ENCODE data around the gene F10. TPM values are rescaled to one million over a fixed set of nuclear protein-coding genes. Genes with fewer than 3 reads are reported as not detected.

F10 gene
- total and polyA plus RNA-seq, 2 donors (not counting 3 experiments of a cell fraction or from before 2014, with no cell fraction given), result 0.25 TPM; not detected in 1

DNA sequence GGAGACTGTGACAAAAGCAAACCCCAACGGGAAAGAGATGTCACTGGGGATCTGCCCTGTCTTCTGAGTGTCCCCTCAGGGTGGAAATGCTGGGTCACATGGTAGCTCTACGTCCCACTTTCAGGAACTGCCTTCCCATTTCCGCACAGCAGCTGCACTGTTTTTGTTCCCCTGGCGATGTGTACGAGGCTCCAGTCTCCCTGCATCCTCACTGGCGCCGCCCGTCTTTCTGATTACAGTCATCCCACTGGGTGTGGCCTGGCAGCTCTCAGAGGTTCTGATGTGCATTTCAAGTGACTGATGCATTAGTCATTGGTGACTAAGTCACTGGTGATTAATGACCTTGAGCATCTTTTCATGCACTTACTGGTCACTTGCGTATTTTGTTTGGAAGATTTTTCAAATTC lies 64.7 kb downstream of the F10 start:
- H3K27me3 ChIP-seq (ENCODE audit: control insufficient read depth in 2 of 2, insufficient read depth in 2 of 2, low read length in 2 of 2), result no peaks in the 10 kb centered on the region
- no peaks in the 10 kb centered on the region for H3K9me1 ChIP-seq (replicated peaks; ENCODE audit: control insufficient read depth, extremely low read depth, insufficient read depth, low read length)
- no peaks in the 10 kb centered on the region for H4K20me1 ChIP-seq (replicated peaks; ENCODE audit: control insufficient read depth, extremely low read depth, insufficient read depth, low read length)
- H3K27ac ChIP-seq (ENCODE audit: insufficient read depth, low read depth, low read length), result peak overlapping the region; percentile 89
- peaks cover 19% of the 10 kb centered on the region for H3K79me2 ChIP-seq (ENCODE audit: control insufficient read depth, insufficient read depth, low read length)
- no peak overlapping the region for H2AFZ ChIP-seq (ENCODE audit: low read depth, low read length)
- dilution Hi-C loops (cut with MboI; ENCODE audit: extremely low pct_ligation_motif_present, low sequenced_read_pairs) (no loop called here), intact Hi-C loops (cut with micrococcal nuclease) (loop anchor here (1.0 kb wide), 4 partner anchors 9 to 34 kb away; partner anchors contain the start of gene CUL4A)
- H3K9ac ChIP-seq (replicated peaks; ENCODE audit: extremely low read depth, insufficient read depth, low read length), result peak overlapping the region; percentile 67
- H3K4me2 ChIP-seq (ENCODE audit: insufficient read depth, low read length), result peak overlapping the region; percentile 60
- H3K9me3 ChIP-seq (replicated peaks; ENCODE audit: control insufficient read depth, insufficient read depth, low read length), result no peaks in the 10 kb centered on the region
- ChIA-PET CTCF (interaction anchor here (1.0 to 1.4 kb wide), 5 partner anchors 9 to 244 kb away, joined by 3 to 8 read pairs (median 4); partner anchors contain the start of gene CUL4A), POLR2A (interaction anchor here (1.7 kb wide), 1 partner anchor 21 kb away, joined by 6 read pairs; the partner anchor contains the start of genes CUL4A and PCID2)
- BruUV-seq (replicated peaks), result no TSS peak
- peaks cover 49% of the 10 kb centered on the region for H3K4me1 ChIP-seq (ENCODE audit: control insufficient read depth, extremely low read depth, insufficient read depth, low read length)
- FAIRE-seq (peak; percentile 97), DNase-seq (ENCODE audit: low read depth, low spot score) (peak; percentile 96)
- H3K4me3 ChIP-seq (replicated peaks in 1 of 3; ENCODE audit: insufficient read depth in 1 of 3, low read depth in 1 of 3, low read length in 3 of 3), result peak overlapping the region in 1 of 3 experiments; percentile 29
- H3K36me3 ChIP-seq (ENCODE audit: control insufficient read depth in 2 of 2, extremely low read depth in 1 of 2, insufficient read depth in 2 of 2, low read length in 2 of 2), result peaks cover 5 to 13% of the 10 kb centered on the region in 2 experiments
- TF ChIP-seq JUN (IDR thresholded peaks at IDR 0.05; ENCODE audit: borderline replicate concordance, insufficient read depth, insufficient read length, low read depth) (peak; percentile 99), POLR2A (IDR thresholded peaks at IDR 0.05; ENCODE audit: low read depth, low read length) (peak; percentile 73), FOS (IDR thresholded peaks at IDR 0.05; ENCODE audit: borderline replicate concordance, insufficient read depth, low read length) (peak; percentile 99), POLR2AphosphoS5 (IDR thresholded peaks at IDR 0.05; ENCODE audit: insufficient read depth, low read depth, low read length) (peak; percentile 81), EZH2 (IDR thresholded peaks at IDR 0.05; ENCODE audit: borderline replicate concordance, low read depth, low read length, severe bottlenecking) (no peak)
- TF ChIP-seq, protein P1, sequence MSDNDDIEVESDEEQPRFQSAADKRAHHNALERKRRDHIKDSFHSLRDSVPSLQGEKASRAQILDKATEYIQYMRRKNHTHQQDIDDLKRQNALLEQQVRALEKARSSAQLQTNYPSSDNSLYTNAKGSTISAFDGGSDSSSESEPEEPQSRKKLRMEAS (IDR thresholded peaks at IDR 0.05; ENCODE audit: insufficient read depth, insufficient read length), result peak; percentile 51

Measured in endothelial cell of umbilical vein (primary cell).